ENCODE data around the gene ACLY. TPM values are rescaled to one million over a fixed set of nuclear protein-coding genes. Genes with fewer than 3 reads are reported as not detected.

The ACLY gene
- total and polyA plus RNA-seq, 2 of the 13 experiments (the other 11 are each of a cell fraction or from before 2014, with no cell fraction given), result 111 to 218 TPM

- peak in 1 of 2 experiments; percentile 82; a peak in 2 of 4 replicates for TF ChIP-seq HMGXB4 (CRISPR knock-in tag; IDR thresholded peaks at IDR 0.05; ENCODE audit: borderline replicate concordance in 1 of 2, low read depth in 1 of 2)
- peak; percentile 39; the same call in 1 of the 2 replicates for TF ChIP-seq KDM5A (IDR thresholded peaks at IDR 0.05; ENCODE audit: borderline replicate concordance, low read length)
- 0 out of 2 replicates have a peak, but pooled peaks have one; percentile 21 for TF ChIP-seq BATF2 (CRISPR knock-in tag; IDR thresholded peaks at IDR 0.05)
- peak; percentile 73; the same call in 1 of the 2 replicates for TF ChIP-seq ZNF768 (CRISPR knock-in tag; IDR thresholded peaks at IDR 0.05)
- TF ChIP-seq ELK4 (CRISPR knock-in tag; IDR thresholded peaks at IDR 0.05; ENCODE audit: borderline replicate concordance), result 0 out of 2 replicates have a peak, but pooled peaks have one; percentile 22
- TF ChIP-seq ZNF354B (CRISPR knock-in tag; IDR thresholded peaks at IDR 0.05), result 0 out of 2 replicates have a peak, but pooled peaks have one; percentile 23
- TF ChIP-seq ZNF776 (CRISPR knock-in tag; IDR thresholded peaks at IDR 0.05), result peak; percentile 87; the same call in 1 of the 2 replicates
- peak; percentile 25 for TF ChIP-seq NR2C2 (CRISPR knock-in tag; IDR thresholded peaks at IDR 0.05; ENCODE audit: borderline replicate concordance)
- TF ChIP-seq NFKB2 (CRISPR knock-in tag; IDR thresholded peaks at IDR 0.05; ENCODE audit: borderline replicate concordance), result peak; percentile 64
- TF ChIP-seq GLI4 (CRISPR knock-in tag; IDR thresholded peaks at IDR 0.05; ENCODE audit: borderline replicate concordance), result peak; percentile 70; the same call in 1 of the 2 replicates
- peak; percentile 72 for TF ChIP-seq ZBTB7B (CRISPR knock-in tag; IDR thresholded peaks at IDR 0.05)
- TF ChIP-seq NFKBIZ (CRISPR knock-in tag; IDR thresholded peaks at IDR 0.05), result no peak
- TF ChIP-seq ZNF563 (CRISPR knock-in tag; IDR thresholded peaks at IDR 0.05), result peak; percentile 83
- TF ChIP-seq ZBTB10 (CRISPR knock-in tag; IDR thresholded peaks at IDR 0.05; ENCODE audit: borderline replicate concordance), result 0 out of 2 replicates have a peak, but pooled peaks have one; percentile 31
- TF ChIP-seq ASH2L (IDR thresholded peaks at IDR 0.05; ENCODE audit: insufficient read length, low read depth, low read length), result peak; percentile 69
- peak; percentile 4; the same call in 1 of the 2 replicates for TF ChIP-seq MED1 (CRISPR knock-in tag; IDR thresholded peaks at IDR 0.05)
- TF ChIP-seq IRF9 (CRISPR knock-in tag; IDR thresholded peaks at IDR 0.05; ENCODE audit: borderline replicate concordance), result peak; percentile 77; the same call in 1 of the 2 replicates
- peak; percentile 79 for TF ChIP-seq POLR2G (IDR thresholded peaks at IDR 0.05; ENCODE audit: low read depth, low read length)
- TF ChIP-seq GATA4 (IDR thresholded peaks at IDR 0.05; ENCODE audit: borderline replicate concordance, low read depth), result peak; percentile 19; the same call in 1 of the 2 replicates
Measured at GRCh38 chr17:41835800-41836549, 82.8 kb downstream of the ACLY start, which contains the start of gene NT5C3B (continued).

Data from HepG2 (cell line).